A673 (cell line): ENCODE measurements around the gene SART1. TPM values are rescaled to one million over a fixed set of nuclear protein-coding genes. Genes with fewer than 3 reads are reported as not detected.

Experiments
- BruUV-seq: library from RNA; stranded (reverse); fragments of 400-500 nt; replicated peaks from 2 replicates; lab custom pipeline; 2021; lab: Mats Ljungman, UMichigan
- CTCF ChIA-PET: fragments of 300-600 bp; sonication (Branson Sonifier 250); formaldehyde crosslinking; loops from one replicate; lab custom pipeline; 2022; ENCODE audit warnings: antibody characterized with exemption; lab: Charles Lee
- POLR2A ChIA-PET: fragments of 300-600 bp; sonication (Branson Sonifier 250); formaldehyde crosslinking; loops from one replicate; lab custom pipeline; 2022; ENCODE audit warnings: antibody characterized with exemption; ENCODE audit not compliant: low non-redundant PET; lab: Charles Lee
- DNase-seq: peaks from one replicate; pipeline ENCODE4 v3.0.0-alpha.2; 2015; ENCODE audit warnings: low spot score
- H3K27ac ChIP-seq: fragments of 200-600 bp; sonication (generic); 2 replicates; pipeline ENCODE4 v1.5.1; 2016; ENCODE audit warnings: mixed run types, low read depth, mild to moderate bottlenecking, mixed read lengths, antibody characterized with exemption, low read length; ENCODE audit not compliant: poor library complexity, severe bottlenecking
- H3K27me3 ChIP-seq: fragments of 200-600 bp; sonication (generic); replicated peaks from 2 replicates; pipeline ENCODE4 v1.6.1; 2017; ENCODE audit warnings: mixed run types, low read depth, mild to moderate bottlenecking, mixed read lengths, antibody characterized with exemption, low read length; ENCODE audit not compliant: insufficient read depth, poor library complexity
- H3K36me3 ChIP-seq: fragments of 200-600 bp; sonication (generic); 2 replicates; pipeline ENCODE4 v1.6.1; 2016; ENCODE audit warnings: mixed run types, mild to moderate bottlenecking, mixed read lengths, antibody characterized with exemption, low read length; ENCODE audit not compliant: insufficient read depth, poor library complexity, severe bottlenecking
- H3K4me1 ChIP-seq: fragments of 200-600 bp; sonication (generic); 2 replicates; pipeline ENCODE4 v1.6.1; 2017; ENCODE audit warnings: mixed run types, mild to moderate bottlenecking, mixed read lengths, antibody characterized with exemption, low read length; ENCODE audit not compliant: insufficient read depth, poor library complexity, severe bottlenecking
- H3K4me3 ChIP-seq: fragments of 200-600 bp; sonication (generic); 2 replicates; pipeline ENCODE4 v1.5.1; 2016; ENCODE audit warnings: low read depth, mixed run types, mild to moderate bottlenecking, mixed read lengths, low read length; ENCODE audit not compliant: poor library complexity, severe bottlenecking
- H3K9me3 ChIP-seq: fragments of 200-600 bp; sonication (generic); 2 replicates; pipeline ENCODE4 v1.6.1; 2016; ENCODE audit warnings: mixed run types, low read depth, mild to moderate bottlenecking, mixed read lengths, antibody characterized with exemption, low read length; ENCODE audit not compliant: poor library complexity, severe bottlenecking
- CTCF ChIP-seq: fragments of 300-800, 200-600 bp; sonication (generic); conservative IDR thresholded peaks from 2 replicates; pipeline ENCODE4 v1.5.1; 2017; ENCODE audit warnings: low read depth, mild to moderate bottlenecking, antibody characterized with exemption, low read length, moderate library complexity, mixed read lengths
- EZH2 ChIP-seq: fragments of 200-600 bp; sonication (generic); IDR thresholded peaks from 2 replicates; pipeline ENCODE4 v1.6.1; 2017; ENCODE audit warnings: borderline replicate concordance, low read depth, mild to moderate bottlenecking, mixed read lengths, antibody characterized with exemption, low read length; ENCODE audit not compliant: poor library complexity, severe bottlenecking
- intact Hi-C: fragments of 100-400 bp; cut with micrococcal nuclease; formaldehyde crosslinking; loops from one replicate; pipeline ENCODE4 v1.10.0; 2022; ENCODE audit not compliant: unreplicated experiment
- total RNA-seq: library from RNA; stranded (reverse); gene quantifications from 2 replicates; pipeline ENCODE4 v1.2.3, GENCODE V29; 2021

Gene SART1
- total RNA-seq, 1 experiment from 2014 or later: 96.3 TPM

GRCh38 chr11:65981101-65981740 lies 19.7 kb downstream of the SART1 start:
- TF ChIP-seq EZH2: no peak
- no peak for TF ChIP-seq CTCF
- intact Hi-C loops: no loop called here
- no peaks in the 10 kb centered on the region for H3K9me3 ChIP-seq
- POLR2A ChIA-PET: interaction anchor here (0.6 kb wide), 2 partner anchors 72 to 137 kb away, joined by 3 to 9 read pairs; no protein-coding TSS in a partner anchor
- no peak for DNase-seq
- no peak overlapping the region for H3K4me3 ChIP-seq
- BruUV-seq: no TSS peak
- no peak overlapping the region for H3K27ac ChIP-seq
- CTCF ChIA-PET: no interaction called here
- peaks cover 35% of the 10 kb centered on the region for H3K36me3 ChIP-seq
- no peaks in the 10 kb centered on the region for H3K4me1 ChIP-seq
- H3K27me3 ChIP-seq: no peaks in the 10 kb centered on the region

GRCh38 chr11:65981972-65982823 lies 20.7 kb downstream of the SART1 start:
- CTCF ChIA-PET: no interaction called here
- intact Hi-C loops: no loop called here

More at GRCh38 chr11:65981972-65982823, 20.7 kb downstream of the SART1 start:
- Histone ChIP-seq H3K27ac (no peak overlapping the region), H3K27me3 (no peaks in the 10 kb centered on the region), H3K4me1 (no peaks in the 10 kb centered on the region), H3K36me3 (peaks cover 26% of the 10 kb centered on the region), H3K9me3 (no peaks in the 10 kb centered on the region), H3K4me3 (no peak overlapping the region)
- no TSS peak for BruUV-seq
- POLR2A ChIA-PET: interaction anchor here (0.6 to 0.7 kb wide), 2 partner anchors 73 to 380 kb away, joined by 3 read pairs; no protein-coding TSS in a partner anchor
- no peak for TF ChIP-seq CTCF
- no peak for DNase-seq
